ENCODE data around the gene BOD1. TPM values are rescaled to one million over a fixed set of nuclear protein-coding genes. Genes with fewer than 3 reads are reported as not detected.
A peak's percentile ranks its signal among the peaks of the same experiment; 100 is the strongest.

The BOD1 gene
- total and polyA plus RNA-seq, 9 of the 15 experiments (the other 6 are each of a cell fraction or from before 2014, with no cell fraction given): 10.1 to 31.6 (median 22.6) TPM

GRCh38 chr5:173627860-173628392, 11.5 kb upstream of the BOD1 start (continued):
- no peak for TF ChIP-seq E2F8 (IDR thresholded peaks at IDR 0.05; ENCODE audit: low read depth, partially characterized antibody)
- no peak for TF ChIP-seq GTF2E2 (tag; IDR thresholded peaks at IDR 0.05)
- no peak for TF ChIP-seq BDP1 (IDR thresholded peaks at IDR 0.05; ENCODE audit: insufficient read depth, insufficient read length)
- TF ChIP-seq ZNF449 (CRISPR knock-in tag; IDR thresholded peaks at IDR 0.05): no peak
- no peak for TF ChIP-seq CHD4 (IDR thresholded peaks at IDR 0.05; ENCODE audit: insufficient read depth, insufficient replicate concordance, low read depth, low read length, poor library complexity, severe bottlenecking)
- TF ChIP-seq MGA (IDR thresholded peaks at IDR 0.05): no peak
- TF ChIP-seq ZBTB9 (CRISPR knock-in tag; IDR thresholded peaks at IDR 0.05): no peak
- peak; percentile 95 for TF ChIP-seq ZNF316 (IDR thresholded peaks at IDR 0.05)

Data from K562 (cell line).